HepG2 (cell line): ENCODE results near the gene MPZ. TPM values are rescaled to one million over a fixed set of nuclear protein-coding genes. Genes with fewer than 3 reads are reported as not detected.

Source experiments
- AGO2 ChIP-seq: fragments of 200-400 bp; formaldehyde crosslinking; optimal IDR thresholded peaks from 2 replicates; pipeline ENCODE3; 2017; ENCODE audit warnings: mild to moderate bottlenecking, low read depth, low read length, moderate library complexity
- ATF1 ChIP-seq: IDR thresholded peaks from 2 replicates; pipeline ENCODE4 v1.6.1; 2016; ENCODE audit warnings: mild to moderate bottlenecking, control low read depth
- KDM6A ChIP-seq: IDR thresholded peaks from 2 replicates; pipeline ENCODE4 v1.6.1; 2016; ENCODE audit warnings: low read depth
- KIAA2018 ChIP-seq: sonication (generic); formaldehyde crosslinking; IDR thresholded peaks from 2 replicates; pipeline ENCODE4 v1.5.0; 2020; ENCODE audit warnings: mild to moderate bottlenecking, missing genetic modification reagents, borderline replicate concordance
- KMT2A ChIP-seq: sonication (generic); formaldehyde crosslinking; IDR thresholded peaks from 2 replicates; pipeline ENCODE4 v1.4.0; 2020; ENCODE audit warnings: missing genetic modification reagents
- MAFG ChIP-seq: sonication (generic); formaldehyde crosslinking; IDR thresholded peaks from 2 replicates; pipeline ENCODE4 v1.5.1; 2020; ENCODE audit warnings: mild to moderate bottlenecking, missing genetic modification reagents
- MBNL3 ChIP-seq: fragments of 250-450 bp; sonication (Bioruptor Pico); conservative IDR thresholded peaks from 2 replicates; pipeline ENCODE4 v1.8.0; 2022; ENCODE audit warnings: mild to moderate bottlenecking, inconsistent platforms
- NFKBIZ ChIP-seq: IDR thresholded peaks from 2 replicates; pipeline ENCODE4 v1.6.1; 2018; ENCODE audit warnings: missing genetic modification reagents, missing compliant biosample characterization
- SNRNP70 ChIP-seq: fragments of 200-400 bp; formaldehyde crosslinking; IDR thresholded peaks from 2 replicates; pipeline ENCODE4 v1.6.1; 2017; ENCODE audit warnings: mild to moderate bottlenecking, low read depth, low read length, moderate library complexity
- TERF1 ChIP-seq: sonication (generic); formaldehyde crosslinking; IDR thresholded peaks from 2 replicates; pipeline ENCODE4 v1.8.0; 2022; ENCODE audit warnings: mild to moderate bottlenecking, missing genetic modification reagents, moderate library complexity
- ZFP36 ChIP-seq: fragments of 150-350 bp; IDR thresholded peaks from 2 replicates; pipeline ENCODE4 v1.6.1; 2018; ENCODE audit warnings: borderline replicate concordance, low read length, low read depth; ENCODE audit not compliant: partially characterized antibody
- ZNF232 ChIP-seq: sonication (generic); formaldehyde crosslinking; IDR thresholded peaks from 2 replicates; pipeline ENCODE4 v1.4.0; 2020; ENCODE audit warnings: missing genetic modification reagents, borderline replicate concordance
- ZNF253 ChIP-seq: sonication (generic); formaldehyde crosslinking; IDR thresholded peaks from 2 replicates; pipeline ENCODE4 v1.8.0; 2022; ENCODE audit warnings: mild to moderate bottlenecking, missing genetic modification reagents, borderline replicate concordance
- ZNF331 ChIP-seq: sonication (generic); formaldehyde crosslinking; IDR thresholded peaks from 2 replicates; pipeline ENCODE4 v1.4.0; 2020; ENCODE audit warnings: missing genetic modification reagents
- ZNF556 ChIP-seq: sonication (generic); formaldehyde crosslinking; IDR thresholded peaks from 2 replicates; pipeline ENCODE4 v1.4.0; 2020; ENCODE audit warnings: mild to moderate bottlenecking, missing genetic modification reagents, borderline replicate concordance
- ZNF572 ChIP-seq: sonication (generic); formaldehyde crosslinking; IDR thresholded peaks from 2 replicates; pipeline ENCODE4 v1.5.1; 2020; ENCODE audit warnings: mild to moderate bottlenecking, missing genetic modification reagents
- ZNF724P ChIP-seq: sonication (generic); formaldehyde crosslinking; IDR thresholded peaks from 2 replicates; pipeline ENCODE4 v1.8.0; 2022; ENCODE audit warnings: missing genetic modification reagents, borderline replicate concordance
- ZNF792 ChIP-seq: IDR thresholded peaks from 2 replicates; pipeline ENCODE4 v1.6.1; 2016
- ZSCAN12 ChIP-seq: sonication (generic); formaldehyde crosslinking; IDR thresholded peaks from 2 replicates; pipeline ENCODE4 v1.9.0; 2021; ENCODE audit warnings: mild to moderate bottlenecking, missing genetic modification reagents
- ZSCAN21 ChIP-seq: sonication (generic); formaldehyde crosslinking; IDR thresholded peaks from 2 replicates; pipeline ENCODE4 v1.8.0; 2022; ENCODE audit warnings: mild to moderate bottlenecking, missing genetic modification reagents, moderate library complexity, borderline replicate concordance
- polyA plus RNA-seq, 8 experiments: library from polyadenylated mRNA; depleted of rRNA in 3 of 8; stranded (reverse) in 7 of 8; unstranded in 1 of 8; fragments of >200 nt; fragmentation: Illumina TruSeq in 4 of 8; extraction: Trizol in 4 of 8; gene quantifications; 2 replicates each; pipeline versions ENCODE4 v1.2.1 to v1.2.3, GENCODE V29; 2011 to 2016; ENCODE audit warnings: low read depth in 4 of 8, missing spikeins in 1 of 8, mixed read lengths in 1 of 8; ENCODE audit not compliant: insufficient read depth in 1 of 8
- total RNA-seq, 5 experiments: library from RNA; depleted of rRNA; stranded (reverse); fragments of >200 nt; fragmentation: Illumina TruSeq; extraction: Trizol; gene quantifications; 2 replicates each; pipeline ENCODE4 v1.2.3, GENCODE V29; 2016; ENCODE audit warnings: low read depth in 1 of 5

The MPZ gene
- total and polyA plus RNA-seq, 2 of the 13 experiments (the other 11 are each of a cell fraction or from before 2014, with no cell fraction given), result 18.3 to 24.6 TPM

- no peak for TF ChIP-seq KIAA2018 (CRISPR knock-in tag)
- TF ChIP-seq ZNF572 (CRISPR knock-in tag), result no peak
- no peak for TF ChIP-seq ZFP36
- TF ChIP-seq NFKBIZ (CRISPR knock-in tag), result 0 out of 2 replicates have a peak, but pooled peaks have one; percentile 16
- TF ChIP-seq MAFG, result no peak
- TF ChIP-seq ZSCAN21 (CRISPR knock-in tag), result no peak
- peak; percentile 85 for TF ChIP-seq ATF1 (CRISPR knock-in tag)
- no peak for TF ChIP-seq SNRNP70
- no peak for TF ChIP-seq MBNL3 (CRISPR knock-in tag)
- TF ChIP-seq AGO2, result peak; percentile 72
- TF ChIP-seq ZNF792, result no peak
- no peak for TF ChIP-seq ZNF253 (CRISPR knock-in tag)
- peak; percentile 87 for TF ChIP-seq KMT2A (CRISPR knock-in tag)
- TF ChIP-seq ZNF232, result 0 out of 2 replicates have a peak, but pooled peaks have one; percentile 67
- 0 out of 2 replicates have a peak, but pooled peaks have one; percentile 30 for TF ChIP-seq ZNF724P (CRISPR knock-in tag)
- TF ChIP-seq TERF1, result no peak
- TF ChIP-seq KDM6A (CRISPR knock-in tag), result no peak
- TF ChIP-seq ZNF331 (CRISPR knock-in tag), result peak; percentile 76
- no peak; the same call in 1 of the 2 replicates for TF ChIP-seq ZNF556 (CRISPR knock-in tag)
- TF ChIP-seq ZSCAN12, result no peak
These were observed 4.6 kb upstream of the MPZ start, which contains the start of gene SDHC (continued) for GRCh38 chr1:161314201-161314981.
